ENCODE measurements around the gene C19orf73. TPM values are rescaled to one million over a fixed set of nuclear protein-coding genes. Genes with fewer than 3 reads are reported as not detected.

The C19orf73 gene
- total RNA-seq, 3 donors from 2014 or later (not counting 1 experiment from before 2014, with no cell fraction given), result 2.3 to 2.7 (median 2.7) TPM

- ATAC-seq, result no peak
- TF ChIP-seq, protein P1, sequence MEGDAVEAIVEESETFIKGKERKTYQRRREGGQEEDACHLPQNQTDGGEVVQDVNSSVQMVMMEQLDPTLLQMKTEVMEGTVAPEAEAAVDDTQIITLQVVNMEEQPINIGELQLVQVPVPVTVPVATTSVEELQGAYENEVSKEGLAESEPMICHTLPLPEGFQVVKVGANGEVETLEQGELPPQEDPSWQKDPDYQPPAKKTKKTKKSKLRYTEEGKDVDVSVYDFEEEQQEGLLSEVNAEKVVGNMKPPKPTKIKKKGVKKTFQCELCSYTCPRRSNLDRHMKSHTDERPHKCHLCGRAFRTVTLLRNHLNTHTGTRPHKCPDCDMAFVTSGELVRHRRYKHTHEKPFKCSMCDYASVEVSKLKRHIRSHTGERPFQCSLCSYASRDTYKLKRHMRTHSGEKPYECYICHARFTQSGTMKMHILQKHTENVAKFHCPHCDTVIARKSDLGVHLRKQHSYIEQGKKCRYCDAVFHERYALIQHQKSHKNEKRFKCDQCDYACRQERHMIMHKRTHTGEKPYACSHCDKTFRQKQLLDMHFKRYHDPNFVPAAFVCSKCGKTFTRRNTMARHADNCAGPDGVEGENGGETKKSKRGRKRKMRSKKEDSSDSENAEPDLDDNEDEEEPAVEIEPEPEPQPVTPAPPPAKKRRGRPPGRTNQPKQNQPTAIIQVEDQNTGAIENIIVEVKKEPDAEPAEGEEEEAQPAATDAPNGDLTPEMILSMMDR (IDR thresholded peaks at IDR 0.05), result no peak
- Mint-ChIP-seq H3K27ac (no peak overlapping the region), H3K36me3 (no peaks in the 10 kb centered on the region), H3K4me3 (peak overlapping the region; percentile 52), H3K9me3 (no peaks in the 10 kb centered on the region), H3K4me1 (peaks cover 20 to 48% of the 10 kb centered on the region in 2 donors), H3K27me3 (ENCODE audit: low read depth in 2 of 2) (peaks cover 19 to 56% of the 10 kb centered on the region in 2 donors)
- peaks cover 36% of the 10 kb centered on the region for H3K4me1 ChIP-seq (ENCODE audit: control insufficient read depth, insufficient read depth, low read length)
- no peak overlapping the region for H3K4me3 ChIP-seq (ENCODE audit: low read length)
- H3K9me3 ChIP-seq (ENCODE audit: control insufficient read depth, insufficient read depth, low read length), result no peaks in the 10 kb centered on the region
- 21% methylated on average over 10 of the region's 10 CpGs for WGBS (ENCODE audit: insufficient coverage)
- peaks cover 25% of the 10 kb centered on the region for H3K27me3 ChIP-seq (ENCODE audit: control insufficient read depth, insufficient read depth, low read length)
- DNase-seq, result no peak
- H3K27ac ChIP-seq (ENCODE audit: low read length), result no peak overlapping the region
- intact Hi-C loops (cut with micrococcal nuclease), result no loop called here
- H3K36me3 ChIP-seq (ENCODE audit: control insufficient read depth, insufficient read depth, low read length), result no peaks in the 10 kb centered on the region
These were observed 33.2 kb upstream of the C19orf73 start for GRCh38 chr19:49152119-49152550.

GRCh38 chr19:49151267-49152118, 32.5 kb upstream of the C19orf73 start:
- peaks cover 20 to 48% of the 10 kb centered on the region in 2 donors for H3K4me1 Mint-ChIP-seq
- H3K27ac ChIP-seq (ENCODE audit: low read length), result no peak overlapping the region
- peaks cover 19 to 58% of the 10 kb centered on the region in 2 donors for H3K27me3 Mint-ChIP-seq (ENCODE audit: low read depth in 2 of 2)
- H3K9me3 Mint-ChIP-seq, result no peaks in the 10 kb centered on the region
- H3K27ac Mint-ChIP-seq, result no peak overlapping the region
- 14% methylated on average over 45 of the region's 45 CpGs for WGBS (ENCODE audit: insufficient coverage)
- no peak overlapping the region for H3K4me3 ChIP-seq (ENCODE audit: low read length)
- H3K9me3 ChIP-seq (ENCODE audit: control insufficient read depth, insufficient read depth, low read length), result no peaks in the 10 kb centered on the region
- TF ChIP-seq, protein P1 (IDR thresholded peaks at IDR 0.05), result no peak
- peak overlapping the region; percentile 70 for H3K4me3 Mint-ChIP-seq
- H3K4me1 ChIP-seq (ENCODE audit: control insufficient read depth, insufficient read depth, low read length), result peaks cover 36% of the 10 kb centered on the region
- peaks cover 25% of the 10 kb centered on the region for H3K27me3 ChIP-seq (ENCODE audit: control insufficient read depth, insufficient read depth, low read length)
- H3K36me3 Mint-ChIP-seq, result no peaks in the 10 kb centered on the region
- H3K36me3 ChIP-seq (ENCODE audit: control insufficient read depth, insufficient read depth, low read length), result no peaks in the 10 kb centered on the region
- DNase-seq (peak; percentile 41 to 63), ATAC-seq (peak in 1 of 3 donors; percentile 31)
- intact Hi-C loops (cut with micrococcal nuclease), result no loop called here

- Histone ChIP-seq H3K9me3 (ENCODE audit: control insufficient read depth, insufficient read depth, low read length) (no peaks in the 10 kb centered on the region), H3K27ac (ENCODE audit: low read length) (no peak overlapping the region), H3K27me3 (ENCODE audit: control insufficient read depth, insufficient read depth, low read length) (peaks cover 25% of the 10 kb centered on the region), H3K4me3 (ENCODE audit: low read length) (peak overlapping the region; percentile 56), H3K4me1 (ENCODE audit: control insufficient read depth, insufficient read depth, low read length) (peaks cover 40% of the 10 kb centered on the region), H3K36me3 (ENCODE audit: control insufficient read depth, insufficient read depth, low read length) (no peaks in the 10 kb centered on the region)
- Mint-ChIP-seq H3K4me1 (peaks cover 21 to 48% of the 10 kb centered on the region in 2 donors), H3K27me3 (ENCODE audit: low read depth in 2 of 2) (peaks cover 19 to 56% of the 10 kb centered on the region in 2 donors), H3K9me3 (no peaks in the 10 kb centered on the region), H3K36me3 (no peaks in the 10 kb centered on the region), H3K27ac (no peak overlapping the region), H3K4me3 (peak overlapping the region; percentile 70)
- 9% methylated on average over 13 of the region's 16 CpGs for WGBS (ENCODE audit: insufficient coverage)
- TF ChIP-seq, protein P1 (IDR thresholded peaks at IDR 0.05), result no peak
- ATAC-seq, result no peak
- intact Hi-C loops (cut with micrococcal nuclease), result no loop called here
- no peak for DNase-seq
These were observed 32.0 kb upstream of the C19orf73 start for GRCh38 chr19:49150944-49151243.

Measured in natural killer cell (primary cell).